DMS114 treated with DMSO at 0.1 percent for 48 hours (cell line): ENCODE data around the gene SNX30.

ENCODE experiments used
- DNase-seq: peaks from one replicate; lab custom pipeline; 2025; ENCODE audit not compliant: unreplicated experiment; lab: John Stamatoyannopoulos, UW

The SNX30 gene

GRCh38 chr9:112917047-112917986, 166.8 kb downstream of the SNX30 start:
- DNase-seq = no peak

- no peak for DNase-seq
Observed at GRCh38 chr9:112917987-112918362, 167.4 kb downstream of the SNX30 start.

GRCh38 chr9:112921549-112921948, 171.0 kb downstream of the SNX30 start:
- DNase-seq = peak; percentile 32
